Stomach (tissue), 4 donors: ENCODE data around the gene ANAPC2.

Experiments used
- CTCF ChIP-seq, 7 experiments: fragments of 450-650 bp in 4 of 7; fragments of 200-600 bp in 3 of 7; sonication (generic) in 3 of 7; IDR thresholded peaks; one replicate each; pipeline ENCODE4 v1.5.1; 2016 to 2019; ENCODE audit warnings: antibody characterized with exemption in 7 of 7, control low read depth in 2 of 7, mild to moderate bottlenecking in 1 of 7
- EP300 ChIP-seq: sonication (generic); formaldehyde crosslinking; IDR thresholded peaks from one replicate; pipeline ENCODE4 v1.6.1; 2017; ENCODE audit warnings: antibody characterized with exemption
- POLR2AphosphoS5 ChIP-seq, 3 donors: sonication (generic); formaldehyde crosslinking; IDR thresholded peaks; one replicate each; pipeline ENCODE4 v1.6.1; 2016; ENCODE audit warnings: antibody characterized with exemption in 3 of 3

- TF ChIP-seq EP300 (no peak), CTCF (IDR thresholded peaks at IDR 0.05) (no peak), POLR2AphosphoS5 (IDR thresholded peaks at IDR 0.05) (no peak)
Observed at GRCh38 chr9:137179761-137180160, 8.6 kb downstream of the ANAPC2 start.
